Tibial nerve (tissue), 4 donors: Measurements from ENCODE around the gene ERFE. TPM values are rescaled to one million over a fixed set of nuclear protein-coding genes. Genes with fewer than 3 reads are reported as not detected.

Experiments used
- DNase-seq, 2 donors: peaks; one replicate each; pipeline ENCODE4 v3.0.0-alpha.2; 2019; ENCODE audit warnings: low spot score in 2 of 2
- H3K27ac ChIP-seq, 4 donors: fragments of 200-600 bp; sonication (generic) in 3 of 4; one replicate each; pipeline ENCODE4 v1.5.1; 2017 to 2019; ENCODE audit warnings: mild to moderate bottlenecking in 1 of 4
- H3K27me3 ChIP-seq, 2 donors: fragments of 200-600 bp; sonication (generic) in 1 of 2; one replicate each; pipeline versions ENCODE4 v1.5.1 to v1.6.0; 2017 to 2019
- H3K36me3 ChIP-seq, 3 donors: fragments of 200-600 bp; sonication (generic); one replicate each; pipeline ENCODE4 v1.5.1; 2018 to 2019
- H3K4me1 ChIP-seq, 4 donors: fragments of 200-600 bp; sonication (generic) in 3 of 4; one replicate each; pipeline ENCODE4 v1.5.1; 2017 to 2019
- H3K4me3 ChIP-seq, 4 donors: fragments of 200-600 bp; sonication (generic) in 3 of 4; one replicate each; pipeline ENCODE4 v1.5.1; 2017 to 2019; ENCODE audit warnings: mild to moderate bottlenecking in 1 of 4, moderate library complexity in 1 of 4
- H3K9me3 ChIP-seq, 4 donors: fragments of 200-600 bp; sonication (generic) in 3 of 4; one replicate each; pipeline ENCODE4 v1.5.1; 2017 to 2019
- CTCF ChIP-seq, 5 experiments: fragments of 200-600 bp in 3 of 5; fragments of 450-650 bp in 2 of 5; sonication (generic) in 3 of 5; IDR thresholded peaks; one replicate each; pipeline ENCODE4 v1.5.1; 2016 to 2019; ENCODE audit warnings: antibody characterized with exemption in 5 of 5, mild to moderate bottlenecking in 3 of 5, moderate library complexity in 2 of 5
- EP300 ChIP-seq, 2 donors: sonication (generic); formaldehyde crosslinking; IDR thresholded peaks; one replicate each; pipeline ENCODE4 v1.6.1; 2017; ENCODE audit warnings: antibody characterized with exemption in 2 of 2, mild to moderate bottlenecking in 1 of 2
- POLR2A ChIP-seq, 2 donors: fragments of 450-650 bp; IDR thresholded peaks; one replicate each; pipeline ENCODE4 v1.6.1; 2017; ENCODE audit warnings: antibody characterized with exemption in 2 of 2, mild to moderate bottlenecking in 2 of 2, moderate library complexity in 2 of 2
- WGBS, 2 donors: methylation state at CpG; one replicate each; pipeline ENCODE4 v1.1.5; 2018; 5-methylcytosine and 5-hydroxymethylcytosine counted together
- total RNA-seq, 4 donors: library from RNA; depleted of rRNA; stranded (reverse); fragments of >200 nt; gene quantifications; one replicate each; pipeline ENCODE4 v1.1.0, GENCODE V29; 2016

The ERFE gene
- total RNA-seq, 4 donors from 2014 or later, result not detected

- Histone ChIP-seq H3K9me3 (no peaks in the 10 kb centered on the region), H3K4me3 (no peak overlapping the region), H3K4me1 (peaks cover 0 to 13% (median 0%) of the 10 kb centered on the region in 4 donors), H3K36me3 (no peaks in the 10 kb centered on the region), H3K27me3 (peaks cover 0 to 12% of the 10 kb centered on the region in 2 donors), H3K27ac (no peak overlapping the region)
- DNase-seq, result no peak
- 85 to 86% methylated on average over 18 to 19 of the region's 19 CpGs for WGBS, 2 donors
- no peak for TF ChIP-seq EP300 (IDR thresholded peaks at IDR 0.05)
- TF ChIP-seq POLR2A (IDR thresholded peaks at IDR 0.05), result no peak
- TF ChIP-seq CTCF (IDR thresholded peaks at IDR 0.05), result no peak
These were observed 34.2 kb upstream of the ERFE start for GRCh38 chr2:238124488-238125126.

- Histone ChIP-seq H3K4me1 (peaks cover 0 to 13% (median 0%) of the 10 kb centered on the region in 4 donors), H3K9me3 (no peaks in the 10 kb centered on the region), H3K27me3 (peaks cover 0 to 5% of the 10 kb centered on the region in 2 donors), H3K36me3 (no peaks in the 10 kb centered on the region), H3K27ac (no peak overlapping the region), H3K4me3 (no peak overlapping the region)
- WGBS, 2 donors, result 91% methylated on average over 14 to 19 of the region's 20 CpGs
- DNase-seq, result no peak
- TF ChIP-seq POLR2A (IDR thresholded peaks at IDR 0.05) (no peak), CTCF (IDR thresholded peaks at IDR 0.05) (no peak), EP300 (IDR thresholded peaks at IDR 0.05) (no peak)
These were observed 33.5 kb upstream of the ERFE start for GRCh38 chr2:238125127-238125885.

- no peaks in the 10 kb centered on the region for H3K27me3 ChIP-seq
- WGBS, 2 donors, result 63 to 70% methylated on average over 2 of the region's 2 CpGs
- no peak overlapping the region for H3K4me3 ChIP-seq
- DNase-seq, result no peak
- peaks cover 0 to 13% (median 0%) of the 10 kb centered on the region in 4 donors for H3K4me1 ChIP-seq
- no peak overlapping the region for H3K27ac ChIP-seq
- no peaks in the 10 kb centered on the region for H3K9me3 ChIP-seq
- TF ChIP-seq EP300 (IDR thresholded peaks at IDR 0.05) (no peak), POLR2A (IDR thresholded peaks at IDR 0.05) (no peak), CTCF (IDR thresholded peaks at IDR 0.05) (no peak)
- peaks cover 0 to 7% (median 0%) of the 10 kb centered on the region in 3 donors for H3K36me3 ChIP-seq
These were observed 32.4 kb upstream of the ERFE start for GRCh38 chr2:238126338-238126737.

GRCh38 chr2:238126775-238127164 lies 32.0 kb upstream of the ERFE start:
- DNase-seq, result no peak
- H3K36me3 ChIP-seq, result peaks cover 0 to 8% (median 0%) of the 10 kb centered on the region in 3 donors
- no peaks in the 10 kb centered on the region for H3K9me3 ChIP-seq
- no peaks in the 10 kb centered on the region for H3K27me3 ChIP-seq
- WGBS, 2 donors, result 74 to 84% methylated on average over 2 of the region's 2 CpGs
- peaks cover 0 to 13% (median 0%) of the 10 kb centered on the region in 4 donors for H3K4me1 ChIP-seq
- no peak overlapping the region for H3K27ac ChIP-seq
- H3K4me3 ChIP-seq, result no peak overlapping the region
- TF ChIP-seq EP300 (IDR thresholded peaks at IDR 0.05) (no peak), CTCF (IDR thresholded peaks at IDR 0.05) (no peak)
